GM21515 (cell line): ENCODE measurements around the gene POU5F1.
"Not testable (repeated sequence)": the region's sequence is repeated elsewhere in the genome, so short reads cannot be mapped to it uniquely, and the experiment has no call there.

Experiments used
- ATAC-seq: cut with Tn5 transposase; IDR thresholded peaks from one replicate; pipeline ENCODE4 v1.9.1; 2021; ENCODE audit not compliant: unreplicated experiment

The POU5F1 gene

DNA sequence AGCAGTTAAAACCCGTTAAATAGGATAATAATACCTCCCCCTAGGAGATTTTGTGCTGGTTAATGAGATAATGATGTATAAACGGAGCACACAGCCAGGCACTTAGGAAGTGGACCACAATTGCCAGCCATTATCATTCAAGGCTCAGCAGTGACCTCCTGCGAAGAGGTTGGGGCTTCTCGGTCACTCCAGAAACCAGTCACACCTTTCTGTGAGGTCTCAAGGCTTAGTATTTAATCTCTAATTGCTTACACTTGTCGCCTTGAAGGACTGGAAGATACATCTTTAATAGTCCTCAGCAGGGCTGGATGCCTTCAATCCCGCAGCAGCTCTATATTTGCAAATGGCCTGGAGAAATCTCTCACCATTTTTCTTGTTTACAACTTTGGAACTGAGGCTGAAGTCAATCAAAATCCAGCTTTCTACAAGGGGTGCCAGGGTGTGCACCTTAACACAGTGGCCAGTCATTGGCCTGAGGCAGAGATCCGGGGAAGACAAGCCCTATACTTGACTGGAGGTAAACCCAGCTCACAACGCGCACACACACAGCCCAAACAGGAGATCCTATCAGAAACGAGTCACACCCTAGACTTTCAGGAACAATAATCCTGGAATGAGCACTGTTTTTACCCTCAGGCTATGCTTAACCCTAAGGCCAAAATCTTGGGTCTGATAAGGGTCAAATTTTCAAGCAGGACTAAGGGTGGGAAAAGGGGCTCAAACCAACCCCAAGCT, 1.2 kb downstream of the POU5F1 start:
- no peak for ATAC-seq

DNA sequence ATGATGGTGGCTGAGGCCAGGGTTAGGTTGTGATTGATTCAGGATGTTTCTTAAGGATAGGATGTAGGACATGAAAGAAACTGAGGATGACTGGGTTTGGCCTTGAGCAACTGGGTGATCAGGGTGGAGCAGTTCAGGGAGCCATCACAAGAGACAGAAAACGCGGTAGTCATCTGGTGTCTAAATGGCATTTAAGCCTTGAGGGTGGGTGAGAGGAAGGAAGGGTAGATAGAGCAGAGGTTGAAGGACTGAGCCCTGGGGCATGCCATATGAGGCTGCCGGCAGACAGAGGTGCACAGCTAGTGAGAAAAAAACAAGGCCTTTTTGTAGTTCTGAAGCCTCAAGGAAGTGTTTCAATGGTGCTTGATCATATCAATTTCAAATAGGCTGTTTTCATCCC, 1.9 kb downstream of the POU5F1 start:
- ATAC-seq, result no peak

DNA sequence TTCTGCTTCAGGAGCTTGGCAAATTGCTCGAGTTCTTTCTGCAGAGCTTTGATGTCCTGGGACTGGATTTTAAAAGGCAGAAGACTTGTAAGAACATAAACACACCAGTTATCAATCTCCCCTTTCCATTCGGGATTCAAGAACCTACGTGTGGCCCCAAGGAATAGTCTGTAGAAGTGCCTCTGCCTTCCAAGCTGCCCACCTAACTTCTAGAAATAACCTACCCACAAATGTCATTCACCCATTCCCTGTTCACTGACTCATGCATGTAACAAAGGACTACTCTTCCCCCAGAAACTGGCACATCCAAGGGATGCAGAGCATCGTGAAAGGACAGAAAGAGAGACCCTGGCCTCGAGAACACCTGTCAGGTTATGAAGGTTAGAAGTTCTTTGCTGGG, 4.5 kb downstream of the POU5F1 start:
- no peak for ATAC-seq

DNA sequence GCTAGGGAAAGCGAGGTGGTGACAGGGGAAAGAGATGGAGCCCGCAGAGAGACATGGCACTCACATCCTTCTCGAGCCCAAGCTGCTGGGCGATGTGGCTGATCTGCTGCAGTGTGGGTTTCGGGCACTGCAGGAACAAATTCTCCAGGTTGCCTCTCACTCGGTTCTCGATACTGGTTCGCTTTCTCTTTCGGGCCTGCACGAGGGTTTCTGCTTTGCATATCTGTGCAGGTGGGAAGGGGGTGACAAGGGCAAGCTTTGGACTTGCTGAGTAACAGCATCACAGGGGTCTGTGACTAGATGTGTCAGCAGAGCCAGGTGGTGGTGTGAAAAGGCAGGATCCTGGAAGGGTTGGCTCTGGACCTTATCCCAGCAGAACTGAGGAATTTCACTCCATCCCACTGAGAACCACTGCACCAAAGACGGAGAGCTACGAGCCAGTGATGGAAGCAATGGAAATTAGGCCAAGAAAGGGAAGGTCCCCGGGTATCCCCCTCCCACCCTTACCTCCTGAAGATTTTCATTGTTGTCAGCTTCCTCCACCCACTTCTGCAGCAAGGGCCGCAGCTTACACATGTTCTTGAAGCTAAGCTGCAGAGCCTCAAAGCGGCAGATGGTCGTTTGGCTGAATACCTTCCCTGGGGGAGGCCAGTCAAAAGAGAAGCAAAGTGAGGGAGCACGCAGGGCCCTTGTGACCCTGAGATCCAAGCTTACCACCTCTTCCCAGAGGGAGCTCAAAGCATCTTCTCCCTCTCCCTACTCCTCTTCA, 5.2 kb downstream of the POU5F1 start:
- ATAC-seq, result peak; percentile 61

DNA sequence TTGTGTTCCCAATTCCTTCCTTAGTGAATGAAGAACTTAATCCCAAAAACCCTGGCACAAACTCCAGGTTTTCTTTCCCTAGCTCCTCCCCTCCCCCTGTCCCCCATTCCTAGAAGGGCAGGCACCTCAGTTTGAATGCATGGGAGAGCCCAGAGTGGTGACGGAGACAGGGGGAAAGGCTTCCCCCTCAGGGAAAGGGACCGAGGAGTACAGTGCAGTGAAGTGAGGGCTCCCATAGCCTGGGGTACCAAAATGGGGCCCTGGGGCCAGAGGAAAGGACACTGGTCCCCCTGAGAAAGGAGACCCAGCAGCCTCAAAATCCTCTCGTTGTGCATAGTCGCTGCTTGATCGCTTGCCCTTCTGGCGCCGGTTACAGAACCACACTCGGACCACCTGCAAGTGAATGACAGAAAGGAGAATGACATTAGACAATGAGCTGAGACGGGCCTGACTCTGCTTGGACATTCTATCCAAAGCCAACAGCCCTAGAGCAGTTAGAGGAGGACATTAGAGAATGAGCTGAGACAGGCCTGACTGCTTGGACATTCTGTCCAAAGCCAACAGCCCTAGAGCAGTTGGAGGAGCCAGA, 5.9 kb downstream of the POU5F1 start:
- ATAC-seq, result not testable (repeated sequence)

DNA sequence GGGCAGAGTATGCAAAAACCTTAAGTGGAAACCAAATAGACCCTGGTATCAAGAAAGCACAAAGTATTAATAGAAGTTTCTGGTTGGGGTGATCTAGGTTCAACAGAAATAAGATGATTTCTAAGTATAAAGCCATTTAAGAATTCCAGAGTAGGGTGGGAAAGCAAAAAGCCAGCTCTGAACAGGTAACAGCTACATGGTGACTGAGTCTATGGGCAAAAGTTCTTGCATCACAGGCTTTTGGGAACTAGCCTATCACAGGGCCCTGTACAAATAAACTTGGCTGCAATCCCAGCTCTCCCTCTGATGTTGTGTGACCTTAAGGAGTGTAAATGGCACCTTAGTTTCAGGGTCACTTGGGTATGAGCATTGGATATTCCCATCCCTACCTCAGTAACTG, 6.6 kb downstream of the POU5F1 start:
- no peak for ATAC-seq

DNA sequence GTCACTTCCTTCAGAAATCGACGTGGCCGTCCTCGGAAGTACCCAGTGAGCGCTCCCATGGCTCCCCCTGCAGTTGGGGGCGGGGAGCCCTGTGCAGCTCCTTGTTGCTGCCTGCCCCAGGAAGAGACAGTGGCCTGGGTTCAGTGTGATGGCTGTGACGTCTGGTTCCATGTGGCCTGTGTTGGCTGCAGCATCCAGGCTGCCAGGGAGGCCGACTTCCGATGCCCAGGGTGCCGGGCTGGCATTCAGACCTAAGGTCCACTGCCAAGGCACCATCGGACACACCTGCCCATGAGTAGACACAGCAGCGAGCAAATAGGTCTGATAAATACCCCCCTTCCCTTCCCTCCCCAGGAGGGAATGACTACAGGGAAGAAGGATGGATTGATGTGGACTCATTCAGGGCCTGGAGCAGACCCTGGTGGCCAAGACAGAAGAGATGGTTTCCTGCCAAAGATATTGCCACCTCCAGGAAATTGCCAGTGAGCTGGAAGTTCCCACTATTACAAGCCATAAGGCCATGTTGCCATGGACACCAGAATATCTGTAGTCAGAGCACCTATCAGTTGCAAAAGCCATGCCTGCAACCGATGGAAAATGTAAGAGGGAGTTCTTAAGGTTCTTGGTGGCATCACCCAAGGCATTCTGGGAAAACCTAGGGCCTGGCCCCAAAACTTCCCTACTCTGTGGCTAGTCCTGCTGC, 7.9 kb downstream of the POU5F1 start:
- no peak for ATAC-seq

DNA sequence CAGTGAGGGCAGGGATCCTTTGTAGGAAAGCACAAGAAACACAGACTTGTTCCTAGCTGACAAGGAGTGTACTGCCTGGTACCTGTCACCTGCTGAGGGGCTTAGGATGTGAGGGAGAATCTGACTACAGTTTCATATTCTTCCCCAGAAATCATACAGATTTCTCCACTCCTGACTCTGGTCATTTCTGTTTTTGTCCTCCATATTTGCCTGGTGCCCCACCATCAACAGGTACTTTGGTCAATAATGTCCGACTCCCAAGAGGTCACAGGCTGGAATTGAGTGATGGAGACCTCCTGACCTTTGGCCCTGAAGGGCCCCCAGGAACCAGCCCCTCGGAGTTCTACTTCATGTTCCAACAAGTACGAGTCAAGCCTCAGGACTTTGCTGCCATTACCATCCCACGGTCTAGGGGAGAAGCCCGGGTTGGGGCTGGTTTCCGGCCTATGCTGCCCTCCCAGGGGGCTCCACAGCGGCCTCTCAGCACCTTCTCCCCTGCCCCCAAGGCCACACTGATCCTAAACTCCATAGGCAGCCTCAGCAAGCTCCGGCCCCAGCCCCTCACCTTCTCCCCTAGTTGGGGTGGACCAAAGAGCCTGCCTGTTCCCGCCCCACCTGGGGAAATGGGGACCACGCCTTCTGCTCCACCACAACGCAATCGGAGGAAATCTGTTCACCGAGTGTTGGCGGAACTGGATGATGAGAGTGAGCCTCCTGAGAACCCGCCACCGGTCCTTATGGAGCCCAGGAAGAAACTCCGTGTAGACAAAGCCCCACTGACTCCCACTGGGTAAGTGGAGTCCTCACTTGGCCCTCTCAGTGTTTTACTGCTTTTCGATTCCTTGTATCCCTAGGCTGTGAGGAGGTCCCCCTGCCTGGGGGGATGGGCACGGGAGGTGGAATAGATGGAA, 9.0 kb downstream of the POU5F1 start:
- ATAC-seq, result no peak

DNA sequence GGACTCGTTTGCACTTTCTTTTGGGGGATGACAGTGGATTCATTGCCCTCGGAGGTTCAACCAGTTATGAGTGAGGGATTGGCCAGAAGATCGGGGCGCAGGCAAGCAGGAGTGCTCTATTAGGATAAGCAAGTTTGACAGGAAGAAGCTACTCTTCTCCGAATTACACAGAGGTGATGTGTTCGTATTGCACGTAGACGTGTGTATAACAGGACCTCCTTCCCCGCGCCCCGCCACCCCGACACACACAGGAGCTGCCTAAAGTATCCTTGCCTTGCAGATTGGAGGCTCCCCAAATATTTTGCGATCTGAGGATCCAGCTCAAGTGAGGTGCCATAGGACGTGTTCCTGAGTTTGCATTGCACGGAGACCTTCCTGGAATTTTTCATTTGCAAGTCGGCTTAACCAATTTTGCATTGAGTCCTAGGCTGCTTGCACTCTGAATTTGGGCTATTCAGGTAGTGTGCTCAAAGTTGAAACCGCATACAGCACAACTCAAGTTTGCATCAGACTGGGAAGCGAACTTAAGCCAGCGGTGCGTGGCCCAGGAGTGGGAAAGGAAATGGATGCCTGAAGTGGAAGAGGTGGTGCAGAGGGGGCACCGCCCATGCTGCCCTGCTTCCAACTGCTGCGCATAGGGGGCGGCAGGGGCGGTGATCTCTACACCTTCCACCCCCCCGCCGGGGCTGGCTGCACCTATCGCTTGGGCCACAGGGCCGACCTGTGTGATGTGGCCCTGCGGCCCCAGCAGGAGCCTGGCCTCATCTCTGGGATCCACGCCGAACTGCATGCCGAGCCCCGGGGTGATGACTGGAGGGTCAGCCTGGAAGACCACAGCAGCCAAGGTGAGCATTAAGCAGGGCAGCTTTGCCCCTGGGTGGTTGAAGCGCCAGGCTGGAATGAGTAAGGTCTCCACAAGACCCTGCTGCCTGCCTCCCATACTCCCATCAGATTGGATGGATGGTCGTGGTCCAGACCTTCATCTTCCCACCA, 11.3 kb downstream of the POU5F1 start:
- ATAC-seq, result peak; percentile 4

DNA sequence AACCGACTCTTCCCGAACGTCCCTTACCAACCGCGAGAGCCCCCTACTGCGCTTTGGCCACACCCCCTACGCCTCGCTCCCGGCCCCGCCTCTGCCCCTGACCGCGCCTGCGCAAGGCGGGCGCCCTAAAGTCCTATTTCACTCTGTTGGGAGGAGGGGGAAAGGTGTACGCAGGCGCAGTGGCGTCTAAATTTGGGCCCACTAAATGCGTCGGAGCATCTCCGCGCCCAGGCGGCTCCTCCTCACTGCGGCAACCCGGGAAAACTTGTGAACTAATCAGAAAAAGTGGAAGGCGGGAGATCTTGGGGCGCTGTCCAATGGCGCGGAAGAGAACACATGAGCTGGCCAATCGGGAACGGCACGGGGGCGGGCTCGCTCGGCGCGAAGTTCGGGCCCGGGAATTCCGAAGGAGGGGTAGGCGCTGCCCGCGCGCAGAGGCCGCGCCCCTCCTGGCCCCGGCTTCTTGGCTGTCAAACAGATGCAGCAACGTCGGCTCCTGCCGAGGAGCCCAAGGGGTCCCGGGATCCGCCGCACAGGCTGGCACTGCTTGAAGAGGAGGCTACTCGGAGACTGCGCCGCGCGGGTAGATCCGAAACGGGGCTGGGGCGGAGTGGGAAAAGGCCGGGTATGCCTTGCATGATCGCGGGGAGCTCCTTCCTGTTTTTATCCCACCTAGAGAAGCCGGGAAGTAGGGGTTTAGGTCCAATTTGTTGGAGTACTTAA, 12.2 kb downstream of the POU5F1 start, which contains the start of gene TCF19:
TCF19 (plus strand) TSS at position 450 of the 723 bp plus-strand sequence. CDS start 881 bp downstream, outside the sequence.
- peak; percentile 77 for ATAC-seq

DNA sequence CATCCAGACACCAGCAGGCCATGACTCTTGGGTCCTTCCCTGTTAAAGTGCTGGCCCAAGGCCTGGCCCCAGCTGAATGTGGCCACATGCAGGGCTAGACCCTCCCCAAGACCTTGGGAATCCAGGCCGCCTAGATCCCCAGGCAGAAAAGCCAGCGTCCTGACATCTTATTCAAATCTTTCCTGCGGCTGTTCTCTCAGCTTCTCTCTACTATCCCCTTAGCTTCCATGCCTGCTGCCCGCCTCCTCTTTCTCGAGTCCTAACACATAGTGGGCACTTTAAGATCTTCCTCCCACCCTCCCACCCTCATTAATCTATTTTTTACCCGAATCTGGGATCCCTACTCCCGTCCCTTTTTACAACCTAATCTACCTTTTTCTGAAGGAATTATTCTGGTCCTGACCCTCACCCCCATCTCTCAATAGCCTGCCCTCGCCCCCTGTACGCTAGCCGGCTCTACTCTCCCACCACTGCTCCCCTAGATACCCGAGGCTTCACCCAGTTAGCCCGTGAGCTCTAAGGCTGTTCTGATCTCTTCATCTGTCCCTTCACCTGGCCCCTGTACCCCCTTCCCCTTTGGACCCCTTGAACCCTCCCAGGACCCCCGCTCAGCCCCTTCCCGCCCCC, 12.9 kb downstream of the POU5F1 start, which contains the start of gene CCHCR1:
CCHCR1 (minus strand) TSS at position 290 of the 627 bp plus-strand sequence; CDS start at position 88, 202 bp downstream.
- ATAC-seq, result no peak

DNA sequence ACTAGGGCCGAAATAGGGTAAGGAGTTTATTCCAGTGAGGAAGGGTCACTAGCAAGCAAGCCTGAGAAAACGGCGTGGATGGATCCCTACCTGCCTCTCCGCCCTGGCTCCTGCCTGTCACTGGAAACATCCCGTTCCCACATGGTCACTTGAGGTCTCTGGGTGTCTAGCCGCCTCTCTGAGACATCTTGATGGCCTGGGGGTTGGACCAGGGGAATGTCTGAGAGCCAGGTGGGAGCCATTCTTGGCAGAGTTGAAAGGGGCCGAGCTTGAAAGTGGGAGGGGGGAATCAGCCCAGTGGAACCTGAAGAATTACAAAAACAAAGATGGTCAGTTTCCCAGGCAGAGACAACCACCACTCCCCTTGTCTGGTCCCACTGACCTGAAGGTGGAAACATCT, 13.8 kb downstream of the POU5F1 start:
- ATAC-seq, result no peak

DNA sequence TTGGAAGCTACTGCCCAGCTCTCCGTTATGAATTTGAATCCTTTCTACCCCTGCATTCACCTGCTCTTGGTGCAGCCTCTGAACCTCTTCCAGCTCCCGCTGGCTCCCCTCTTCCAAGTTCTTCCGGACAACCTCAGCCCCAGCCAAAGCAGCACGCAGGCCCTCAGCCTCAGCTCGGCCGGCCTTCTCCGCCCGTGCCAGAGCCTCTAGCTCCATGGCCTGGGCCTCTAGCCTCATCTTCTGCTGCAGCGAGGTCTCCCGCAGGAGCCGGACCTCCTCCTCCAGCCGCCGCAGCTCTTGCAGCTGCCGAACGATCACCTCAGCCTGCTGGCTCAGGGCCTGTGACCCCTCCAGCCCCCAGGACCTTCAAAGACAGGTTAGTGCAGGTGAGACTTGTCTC, 16.0 kb downstream of the POU5F1 start:
- no peak for ATAC-seq

DNA sequence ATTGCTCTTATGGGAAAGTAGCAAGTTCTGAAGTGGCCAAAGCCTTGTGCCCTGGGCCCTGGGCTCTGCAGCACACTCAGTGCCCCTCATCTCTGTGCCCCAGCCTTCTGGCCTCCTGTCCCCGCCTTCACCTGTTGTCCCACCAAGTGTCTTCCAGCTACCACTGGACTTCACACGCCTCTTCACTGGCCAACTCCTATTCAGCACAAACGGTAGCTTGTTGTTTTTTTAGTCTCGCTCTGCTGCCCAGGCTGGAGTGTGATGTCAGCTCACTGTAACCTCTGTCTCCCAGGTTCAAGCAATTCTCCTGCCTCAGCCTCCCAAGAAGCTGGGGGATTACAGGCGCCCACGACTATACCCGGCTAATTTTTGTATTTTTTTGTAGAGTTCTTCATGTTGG, 17.7 kb downstream of the POU5F1 start:
- ATAC-seq, result no peak

DNA sequence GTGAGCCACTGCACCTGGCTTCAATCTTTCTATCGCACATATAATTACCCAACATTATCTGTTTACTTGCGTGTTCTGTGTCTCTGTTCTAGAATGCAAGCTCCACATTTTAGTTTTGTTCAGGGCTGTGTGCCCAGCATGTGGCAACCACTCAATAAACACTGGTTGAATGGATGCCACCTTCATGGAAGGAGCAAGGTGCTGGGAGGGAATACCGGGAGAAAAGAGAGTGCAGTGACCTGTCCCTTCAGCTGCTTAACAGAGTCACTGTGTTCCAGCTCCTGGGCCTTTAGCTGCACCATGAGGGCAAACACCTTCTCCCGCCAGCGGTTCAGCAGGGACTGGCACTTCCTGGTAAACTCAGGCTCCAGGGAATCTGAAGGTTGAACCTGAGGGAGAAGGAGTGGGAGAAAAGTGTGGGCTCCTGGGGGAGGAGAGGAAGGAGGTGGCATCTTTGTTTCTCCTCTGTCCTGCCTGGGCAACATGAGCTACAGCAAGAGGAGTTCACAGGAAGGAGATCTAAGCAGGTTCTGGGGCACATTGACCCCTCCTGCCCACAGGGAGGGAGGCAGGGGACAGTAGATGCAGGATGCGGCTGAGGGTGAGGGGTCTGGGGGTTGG, 20.5 kb downstream of the POU5F1 start:
- ATAC-seq, result no peak

DNA sequence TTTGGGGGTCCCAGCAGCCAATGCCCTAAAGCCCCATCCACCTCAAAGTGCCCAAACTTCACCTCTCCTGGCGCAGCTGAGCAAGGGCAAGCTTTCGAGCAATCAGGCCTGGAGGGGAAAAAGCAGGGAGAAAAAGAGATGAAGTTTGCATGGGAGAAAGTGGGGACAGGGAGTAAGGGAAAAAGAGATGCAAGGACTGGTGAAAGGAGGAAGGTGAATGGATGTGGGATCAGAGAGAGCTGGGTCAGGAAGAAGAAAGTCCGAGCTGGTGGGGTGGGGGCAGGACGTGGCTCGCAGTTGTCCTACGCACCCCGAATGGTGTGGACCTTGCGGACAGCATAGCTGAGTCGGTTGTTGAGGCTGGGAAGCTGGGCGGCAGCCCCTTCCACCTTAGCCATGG, 25.1 kb downstream of the POU5F1 start:
- no peak for ATAC-seq

DNA sequence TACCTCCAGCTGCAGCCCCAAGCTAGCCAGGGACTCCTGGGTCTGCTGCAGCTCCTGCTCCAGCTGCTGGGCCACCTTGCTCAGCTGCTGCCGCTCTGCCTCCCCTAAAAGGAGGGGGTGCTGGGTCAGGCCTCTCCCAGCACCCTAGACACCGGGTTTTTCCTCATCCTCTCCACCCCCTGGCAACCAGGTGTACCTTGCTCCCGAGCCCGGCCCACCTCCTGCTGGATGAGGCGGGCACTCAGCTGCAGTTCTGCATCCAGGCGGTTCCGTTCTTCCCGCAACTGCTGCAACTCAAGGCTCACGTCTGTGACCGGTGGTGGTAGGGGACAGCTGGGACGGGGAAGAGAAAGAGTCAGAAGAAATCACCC, 25.5 kb downstream of the POU5F1 start:
- no peak for ATAC-seq
